Transverse colon (tissue), 4 donors: ENCODE data around the gene MACC1. TPM values are rescaled to one million over a fixed set of nuclear protein-coding genes. Genes with fewer than 3 reads are reported as not detected.

ENCODE experiments used
- DNase-seq: peaks from one replicate; pipeline ENCODE4 v3.0.0-alpha.2; 2019
- H3K27ac ChIP-seq, 4 donors: fragments of 200-600 bp; sonication (generic); 2 replicates each; pipeline ENCODE4 v1.5.1; 2016 to 2018; ENCODE audit warnings: inconsistent platforms in 4 of 4
- H3K27me3 ChIP-seq: fragments of 200-600 bp; sonication (generic); 2 replicates; pipeline ENCODE4 v1.5.1; 2017; ENCODE audit warnings: inconsistent platforms
- H3K36me3 ChIP-seq, 4 donors: fragments of 200-600 bp; sonication (generic); 2 replicates each; pipeline ENCODE4 v1.5.1; 2017 to 2019; ENCODE audit warnings: inconsistent platforms in 4 of 4
- H3K4me1 ChIP-seq, 4 donors: fragments of 200-600 bp; sonication (generic); 2 replicates each; pipeline ENCODE4 v1.5.1; 2017 to 2020; ENCODE audit warnings: inconsistent platforms in 4 of 4
- H3K4me3 ChIP-seq, 4 donors: fragments of 200-600 bp; sonication (generic); 1 replicate in 1 of 4; 2 replicates in 3 of 4; pipeline versions ENCODE4 v1.5.1 to v1.6.1; 2017 to 2019; ENCODE audit warnings: inconsistent platforms in 4 of 4
- H3K9me3 ChIP-seq, 2 donors: fragments of 200-600 bp; sonication (generic); 2 replicates each; pipeline ENCODE4 v1.5.1; 2017 to 2019; ENCODE audit warnings: inconsistent platforms in 2 of 2
- CTCF ChIP-seq, 5 experiments: fragments of 200-600 bp in 3 of 5; fragments of 450-650 bp in 2 of 5; sonication (generic) in 3 of 5; IDR thresholded peaks; 1 replicate in 2 of 5; 2 replicates in 3 of 5; pipeline ENCODE4 v1.5.1; 2016 to 2017; ENCODE audit warnings: antibody characterized with exemption in 5 of 5, inconsistent platforms in 3 of 5, mild to moderate bottlenecking in 2 of 5, moderate library complexity in 1 of 5
- EP300 ChIP-seq: sonication (generic); formaldehyde crosslinking; IDR thresholded peaks from one replicate; pipeline ENCODE4 v1.6.1; 2017; ENCODE audit warnings: antibody characterized with exemption, low read depth
- POLR2A ChIP-seq: fragments of 450-650 bp; IDR thresholded peaks from one replicate; pipeline ENCODE4 v1.6.1; 2016; ENCODE audit warnings: antibody characterized with exemption, mild to moderate bottlenecking, moderate library complexity
- POLR2AphosphoS5 ChIP-seq, 3 donors: sonication (generic); formaldehyde crosslinking; IDR thresholded peaks; one replicate each; pipeline ENCODE4 v1.6.1; 2016; ENCODE audit warnings: antibody characterized with exemption in 3 of 3
- WGBS, 2 donors: methylation state at CpG; one replicate each; pipeline ENCODE4 v1.1.5; 2018; ENCODE audit warnings: low coverage in 1 of 2; 5-methylcytosine and 5-hydroxymethylcytosine counted together
- in situ Hi-C, 4 donors: fragments of 200-750 bp; cut with MboI; loops; one replicate each; pipeline versions ENCODE4 v1.15.0 to v1.15.1; 2017; ENCODE audit warnings: low sequenced_read_pairs in 3 of 4, low pct_ligation_motif_present in 1 of 4, low pct_unique_long_range_greater_than_20kb in 1 of 4
- intact Hi-C: fragments of 100-400 bp; cut with DNase I; formaldehyde crosslinking; loops from one replicate; pipeline ENCODE4 v1.15.1; 2023; ENCODE audit warnings: low total_unique reads
- total RNA-seq, 4 donors: library from RNA; depleted of rRNA; stranded (reverse); fragments of >200 nt; gene quantifications; one replicate each; pipeline ENCODE4 v1.1.0, GENCODE V29; 2016

Gene MACC1
- total RNA-seq, 4 donors from 2014 or later = 5.2 to 9.8 (median 7.2) TPM

DNA sequence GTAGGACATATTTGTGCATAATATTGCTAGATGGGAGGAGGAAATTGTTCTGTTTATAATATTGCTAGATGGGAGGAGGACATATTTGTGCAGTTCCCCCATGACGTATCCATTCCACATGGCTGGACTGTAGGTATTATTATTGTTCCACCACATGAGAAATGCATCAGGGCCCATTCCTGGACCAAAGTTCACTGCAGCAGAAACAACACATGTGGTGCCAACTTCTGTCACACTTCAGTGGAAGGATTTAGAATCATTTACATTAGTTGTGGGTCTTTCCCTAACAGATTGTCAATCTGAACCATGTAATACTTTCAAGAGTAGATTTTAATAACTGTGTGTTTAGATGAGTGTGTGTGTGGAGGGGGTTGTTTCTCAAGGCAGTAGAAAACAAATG lies 32.7 kb upstream of the MACC1 start:
- intact Hi-C loops = no loop called here
- no peak overlapping the region for H3K4me3 ChIP-seq
- in situ Hi-C loops = no loop called here
- WGBS, 2 donors = 76% methylated on average over 1 of the region's 1 CpG; no CpG with 5 or more reads in 1 of the 2 donors
- no peaks in the 10 kb centered on the region for H3K36me3 ChIP-seq
- H3K9me3 ChIP-seq = no peaks in the 10 kb centered on the region
- no peak overlapping the region for H3K27ac ChIP-seq
- DNase-seq = no peak
- no peaks in the 10 kb centered on the region for H3K4me1 ChIP-seq
- TF ChIP-seq POLR2AphosphoS5 (IDR thresholded peaks at IDR 0.05) = no peak
- no peaks in the 10 kb centered on the region for H3K27me3 ChIP-seq

- no peaks in the 10 kb centered on the region for H3K9me3 ChIP-seq
- no peak for TF ChIP-seq EP300
- TF ChIP-seq POLR2A = no peak
- no peak for TF ChIP-seq CTCF (IDR thresholded peaks at IDR 0.05)
- TF ChIP-seq POLR2AphosphoS5 (IDR thresholded peaks at IDR 0.05) = no peak
- intact Hi-C loops = no loop called here
- no peak overlapping the region for H3K27ac ChIP-seq
- WGBS, 2 donors = 86 to 88% methylated on average over 4 of the region's 4 CpGs
- no peaks in the 10 kb centered on the region for H3K4me1 ChIP-seq
- in situ Hi-C loops = no loop called here
- no peak for DNase-seq
- no peaks in the 10 kb centered on the region for H3K27me3 ChIP-seq
- no peaks in the 10 kb centered on the region for H3K36me3 ChIP-seq
- no peak overlapping the region for H3K4me3 ChIP-seq
Measured at GRCh38 chr7:20249376-20249775, 32.2 kb upstream of the MACC1 start.

- 90 to 96% methylated on average over 5 of the region's 5 CpGs for WGBS, 2 donors
- H3K27ac ChIP-seq = no peak overlapping the region
- no peak for DNase-seq
- TF ChIP-seq CTCF (IDR thresholded peaks at IDR 0.05) = no peak
- no peak for TF ChIP-seq POLR2AphosphoS5 (IDR thresholded peaks at IDR 0.05)
- TF ChIP-seq EP300 = no peak
- TF ChIP-seq POLR2A = no peak
- no peaks in the 10 kb centered on the region for H3K27me3 ChIP-seq
- H3K9me3 ChIP-seq = no peaks in the 10 kb centered on the region
- intact Hi-C loops (no loop called here), in situ Hi-C loops (no loop called here)
- H3K36me3 ChIP-seq = no peaks in the 10 kb centered on the region
- no peak overlapping the region for H3K4me3 ChIP-seq
- H3K4me1 ChIP-seq = peaks cover 0 to 4% (median 1%) of the 10 kb centered on the region in 4 donors
Measured at GRCh38 chr7:20246236-20246635, 29.1 kb upstream of the MACC1 start.

GRCh38 chr7:20244334-20245120 lies 27.3 kb upstream of the MACC1 start:
- TF ChIP-seq CTCF (IDR thresholded peaks at IDR 0.05) (no peak), POLR2AphosphoS5 (IDR thresholded peaks at IDR 0.05) (no peak), EP300 (no peak), POLR2A (no peak)
- WGBS, 2 donors = 69 to 84% methylated on average over 3 of the region's 3 CpGs

GRCh38 chr7:20241911-20242261 lies 24.7 kb upstream of the MACC1 start:
- H3K27me3 ChIP-seq = no peaks in the 10 kb centered on the region
- intact Hi-C loops = no loop called here
- in situ Hi-C loops = no loop called here
- H3K4me1 ChIP-seq = peaks cover 0 to 19% (median 7%) of the 10 kb centered on the region in 4 donors
- no peak overlapping the region for H3K27ac ChIP-seq
- TF ChIP-seq EP300 (no peak), POLR2A (no peak), POLR2AphosphoS5 (IDR thresholded peaks at IDR 0.05) (no peak), CTCF (IDR thresholded peaks at IDR 0.05) (no peak)
- no peak for DNase-seq
- H3K36me3 ChIP-seq = no peaks in the 10 kb centered on the region
- H3K4me3 ChIP-seq = no peak overlapping the region
- 74% methylated on average over 2 of the region's 2 CpGs; no CpG with 5 or more reads in 1 of the 2 donors for WGBS, 2 donors
- H3K9me3 ChIP-seq = no peaks in the 10 kb centered on the region

More at GRCh38 chr7:20244334-20245120, 27.3 kb upstream of the MACC1 start:
- in situ Hi-C loops = no loop called here
- intact Hi-C loops = no loop called here
- no peak overlapping the region for H3K27ac ChIP-seq
- no peaks in the 10 kb centered on the region for H3K9me3 ChIP-seq
- no peaks in the 10 kb centered on the region for H3K36me3 ChIP-seq
- H3K27me3 ChIP-seq = no peaks in the 10 kb centered on the region
- no peak overlapping the region for H3K4me3 ChIP-seq
- DNase-seq = no peak
- peaks cover 0 to 19% (median 7%) of the 10 kb centered on the region in 4 donors for H3K4me1 ChIP-seq
